ENCODE results near the gene ARSA.

The ARSA gene

GRCh38 chr22:50585238-50585637 lies 42.7 kb downstream of the ARSA start:
- no peaks in the 10 kb centered on the region for H3K79me2 ChIP-seq (ENCODE audit: insufficient read depth, low read depth)
- no peak overlapping the region for H3K27ac ChIP-seq
- H3K4me1 ChIP-seq (ENCODE audit: low read depth, poor library complexity, severe bottlenecking), result peaks cover 4% of the 10 kb centered on the region
- no peaks in the 10 kb centered on the region for H4K20me1 ChIP-seq (ENCODE audit: insufficient read depth)
- H3K27me3 ChIP-seq (ENCODE audit: insufficient read depth, low read depth), result no peaks in the 10 kb centered on the region; the same call in 1 of the 2 replicates
- no peak overlapping the region for H2AFZ ChIP-seq (ENCODE audit: low read depth)
- no peak overlapping the region for H3K4me2 ChIP-seq
- no peak overlapping the region for H3K9ac ChIP-seq
- no peak for TF ChIP-seq CTCF (conservative IDR thresholded peaks at IDR 0.05; ENCODE audit: low read depth, low read length)
- no peak overlapping the region for H3K4me3 ChIP-seq (IDR thresholded peaks at IDR 0.05; ENCODE audit: insufficient read depth, low read depth, low read length)
- no peaks in the 10 kb centered on the region for H3K36me3 ChIP-seq (ENCODE audit: insufficient read depth)

GRCh38 chr22:50584106-50585096 lies 43.6 kb downstream of the ARSA start:
- Histone ChIP-seq H3K27me3 (ENCODE audit: insufficient read depth, low read depth) (no peaks in the 10 kb centered on the region), H3K79me2 (ENCODE audit: insufficient read depth, low read depth) (no peaks in the 10 kb centered on the region), H3K27ac (no peak overlapping the region), H3K9ac (no peak overlapping the region), H2AFZ (ENCODE audit: low read depth) (no peak overlapping the region), H3K4me2 (no peak overlapping the region), H3K36me3 (ENCODE audit: insufficient read depth) (no peaks in the 10 kb centered on the region), H4K20me1 (ENCODE audit: insufficient read depth) (no peaks in the 10 kb centered on the region), H3K4me1 (ENCODE audit: low read depth, poor library complexity, severe bottlenecking) (peaks cover 4% of the 10 kb centered on the region), H3K4me3 (IDR thresholded peaks at IDR 0.05; ENCODE audit: insufficient read depth, low read depth, low read length) (no peak overlapping the region)
- TF ChIP-seq CTCF (conservative IDR thresholded peaks at IDR 0.05; ENCODE audit: low read depth, low read length), result no peak

GRCh38 chr22:50583294-50583861 lies 44.6 kb downstream of the ARSA start:
- TF ChIP-seq CTCF (conservative IDR thresholded peaks at IDR 0.05; ENCODE audit: low read depth, low read length), result no peak
- H3K79me2 ChIP-seq (ENCODE audit: insufficient read depth, low read depth), result no peaks in the 10 kb centered on the region
- H3K36me3 ChIP-seq (ENCODE audit: insufficient read depth), result no peaks in the 10 kb centered on the region
- no peaks in the 10 kb centered on the region for H4K20me1 ChIP-seq (ENCODE audit: insufficient read depth)
- H3K4me2 ChIP-seq, result peak overlapping the region; percentile 48; the same call in 1 of the 2 replicates
- peaks cover 4% of the 10 kb centered on the region for H3K4me1 ChIP-seq (ENCODE audit: low read depth, poor library complexity, severe bottlenecking)
- H3K27ac ChIP-seq, result no peak overlapping the region
- H2AFZ ChIP-seq (ENCODE audit: low read depth), result peak overlapping the region; percentile 49; the same call in 1 of the 2 replicates
- no peaks in the 10 kb centered on the region for H3K27me3 ChIP-seq (ENCODE audit: insufficient read depth, low read depth)
- H3K4me3 ChIP-seq (IDR thresholded peaks at IDR 0.05; ENCODE audit: insufficient read depth, low read depth, low read length), result no peak overlapping the region
- peak overlapping the region; percentile 25; the same call in 1 of the 2 replicates for H3K9ac ChIP-seq

GRCh38 chr22:50582493-50583293 lies 45.3 kb downstream of the ARSA start, which contains the start of gene CHKB:
Gene CHKB (minus strand): TSS chr22:50582849. CDS start chr22:50582781, 68 bp downstream.
- H3K4me1 ChIP-seq (ENCODE audit: low read depth, poor library complexity, severe bottlenecking), result peaks cover 4% of the 10 kb centered on the region
- no peaks in the 10 kb centered on the region for H3K36me3 ChIP-seq (ENCODE audit: insufficient read depth)
- peak within 1 kb of the TSS; percentile 27 for H3K4me3 ChIP-seq (IDR thresholded peaks at IDR 0.05; ENCODE audit: insufficient read depth, low read depth, low read length)
- peak within 1 kb of the TSS; percentile 64 for H3K27ac ChIP-seq
- peak within 1 kb of the TSS; percentile 57; the same call in 1 of the 2 replicates for H3K4me2 ChIP-seq
- no peaks in the 10 kb centered on the region for H3K27me3 ChIP-seq (ENCODE audit: insufficient read depth, low read depth)
- H2AFZ ChIP-seq (ENCODE audit: low read depth), result peak within 1 kb of the TSS; percentile 71
- no peaks in the 10 kb centered on the region for H3K79me2 ChIP-seq (ENCODE audit: insufficient read depth, low read depth)
- no peaks in the 10 kb centered on the region for H4K20me1 ChIP-seq (ENCODE audit: insufficient read depth)
- peak within 1 kb of the TSS; percentile 80 for H3K9ac ChIP-seq
- TF ChIP-seq CTCF (conservative IDR thresholded peaks at IDR 0.05; ENCODE audit: low read depth, low read length), result no peak

All from KMS-11 (cell line).